GM06990 (cell line): Measurements from ENCODE around the gene KRTAP9-8.
"Not testable (repeated sequence)": the region's sequence is repeated elsewhere in the genome, so short reads cannot be mapped to it uniquely, and the experiment has no call there.

Experiments
- DNase-seq: peaks from one replicate; pipeline ENCODE4 v3.0.0-alpha.2; 2011; ENCODE audit not compliant: insufficient read length; ENCODE audit errors: extremely low read depth
- H3K27me3 ChIP-seq: replicated peaks from 2 replicates; pipeline ENCODE4 v1.6.0; 2011; ENCODE audit warnings: low read length; ENCODE audit not compliant: control insufficient read depth, insufficient read depth
- H3K36me3 ChIP-seq: 2 replicates; pipeline ENCODE4 v1.5.1; 2011; ENCODE audit warnings: low read length; ENCODE audit not compliant: control insufficient read depth, insufficient read depth
- H3K4me3 ChIP-seq: replicated peaks from 2 replicates; pipeline ENCODE4 v1.5.1; 2011; ENCODE audit warnings: low read depth, mild to moderate bottlenecking, control low read depth, low read length
- TF ChIP-seq, protein P1 (sequence below): IDR thresholded peaks from 2 replicates; pipeline ENCODE4 v1.5.1; 2011; ENCODE audit warnings: low read length, control low read depth, mild to moderate bottlenecking, inconsistent platforms; ENCODE audit not compliant: insufficient read depth, poor library complexity, severe bottlenecking

KRTAP9-8 gene

DNA sequence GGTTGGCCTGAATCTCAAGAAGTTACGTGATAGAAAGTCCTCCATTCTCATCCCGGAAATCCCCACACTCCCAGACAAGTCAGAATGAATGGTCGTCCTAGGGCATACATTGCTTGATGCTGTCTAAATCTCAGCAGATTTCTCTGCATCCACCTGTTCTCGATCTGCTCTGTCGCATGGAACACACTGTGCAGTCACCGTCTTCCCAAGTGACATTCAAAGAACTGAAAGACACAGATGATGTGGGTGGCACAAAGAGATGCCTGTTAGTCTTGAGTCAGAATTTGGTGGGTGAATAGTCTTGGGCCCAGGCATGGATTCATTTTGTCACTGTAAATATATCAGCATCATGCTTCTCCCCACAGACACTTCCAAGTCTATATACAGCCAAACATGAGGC is 6.1 kb upstream of the KRTAP9-8 start:
- TF ChIP-seq, protein P1, sequence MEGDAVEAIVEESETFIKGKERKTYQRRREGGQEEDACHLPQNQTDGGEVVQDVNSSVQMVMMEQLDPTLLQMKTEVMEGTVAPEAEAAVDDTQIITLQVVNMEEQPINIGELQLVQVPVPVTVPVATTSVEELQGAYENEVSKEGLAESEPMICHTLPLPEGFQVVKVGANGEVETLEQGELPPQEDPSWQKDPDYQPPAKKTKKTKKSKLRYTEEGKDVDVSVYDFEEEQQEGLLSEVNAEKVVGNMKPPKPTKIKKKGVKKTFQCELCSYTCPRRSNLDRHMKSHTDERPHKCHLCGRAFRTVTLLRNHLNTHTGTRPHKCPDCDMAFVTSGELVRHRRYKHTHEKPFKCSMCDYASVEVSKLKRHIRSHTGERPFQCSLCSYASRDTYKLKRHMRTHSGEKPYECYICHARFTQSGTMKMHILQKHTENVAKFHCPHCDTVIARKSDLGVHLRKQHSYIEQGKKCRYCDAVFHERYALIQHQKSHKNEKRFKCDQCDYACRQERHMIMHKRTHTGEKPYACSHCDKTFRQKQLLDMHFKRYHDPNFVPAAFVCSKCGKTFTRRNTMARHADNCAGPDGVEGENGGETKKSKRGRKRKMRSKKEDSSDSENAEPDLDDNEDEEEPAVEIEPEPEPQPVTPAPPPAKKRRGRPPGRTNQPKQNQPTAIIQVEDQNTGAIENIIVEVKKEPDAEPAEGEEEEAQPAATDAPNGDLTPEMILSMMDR: no peak
- H3K4me3 ChIP-seq: no peak overlapping the region
- H3K36me3 ChIP-seq: no peaks in the 10 kb centered on the region
- no peaks in the 10 kb centered on the region for H3K27me3 ChIP-seq
- no peak for DNase-seq

DNA sequence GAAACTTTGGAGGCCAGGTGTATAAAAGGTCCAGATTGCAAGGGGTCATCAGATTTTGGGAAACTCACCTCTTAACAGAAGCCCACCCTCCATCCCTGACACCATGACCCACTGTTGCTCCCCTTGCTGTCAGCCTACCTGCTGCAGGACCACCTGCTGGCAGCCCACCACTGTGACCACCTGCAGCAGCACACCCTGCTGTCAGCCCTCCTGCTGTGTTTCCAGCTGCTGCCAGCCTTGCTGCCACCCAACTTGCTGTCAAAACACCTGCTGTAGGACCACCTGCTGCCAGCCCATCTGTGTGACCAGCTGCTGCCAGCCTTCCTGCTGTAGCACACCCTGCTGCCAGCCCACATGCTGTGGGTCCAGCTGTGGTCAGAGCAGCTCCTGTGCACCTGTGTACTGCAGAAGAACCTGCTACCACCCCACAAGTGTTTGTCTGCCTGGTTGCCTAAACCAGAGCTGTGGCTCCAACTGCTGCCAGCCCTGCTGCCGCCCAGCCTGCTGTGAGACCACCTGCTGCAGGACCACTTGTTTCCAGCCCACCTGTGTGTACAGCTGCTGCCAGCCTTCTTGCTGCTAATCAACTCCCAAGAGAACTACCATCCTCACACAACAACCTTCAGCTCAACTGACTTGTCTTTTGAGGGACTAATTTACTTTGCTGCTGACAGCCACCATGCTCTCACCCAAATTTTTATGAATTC is 5.2 kb upstream of the KRTAP9-8 start, which contains the start of gene KRTAP9-3:
Gene KRTAP9-3 (plus strand): TSS at position 51 of the 707 bp plus-strand sequence. CDS start 53 bp downstream, at position 104.
- H3K4me3 ChIP-seq, H3K36me3 ChIP-seq, DNase-seq, H3K27me3 ChIP-seq: not testable (repeated sequence)

DNA sequence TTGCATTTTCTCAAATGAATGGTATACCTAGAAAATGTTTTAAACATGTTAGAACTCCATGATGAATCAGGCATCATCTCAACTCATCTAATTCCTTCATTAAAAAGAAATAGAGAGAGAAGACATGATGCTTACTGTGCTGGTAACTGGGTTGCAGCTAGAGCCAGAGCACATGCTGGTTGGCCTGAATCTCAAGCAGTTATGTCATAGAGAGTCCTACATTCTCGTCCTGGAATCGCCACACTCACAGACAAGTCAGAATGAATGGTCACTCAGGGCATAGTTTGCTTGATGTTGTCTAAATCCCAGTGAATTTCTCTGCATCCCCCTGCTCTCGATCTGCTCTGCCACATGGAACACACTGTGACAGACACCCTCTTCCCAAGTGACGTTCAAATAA is 683 bp upstream of the KRTAP9-8 start:
- H3K36me3 ChIP-seq, DNase-seq: not testable (repeated sequence)

DNA sequence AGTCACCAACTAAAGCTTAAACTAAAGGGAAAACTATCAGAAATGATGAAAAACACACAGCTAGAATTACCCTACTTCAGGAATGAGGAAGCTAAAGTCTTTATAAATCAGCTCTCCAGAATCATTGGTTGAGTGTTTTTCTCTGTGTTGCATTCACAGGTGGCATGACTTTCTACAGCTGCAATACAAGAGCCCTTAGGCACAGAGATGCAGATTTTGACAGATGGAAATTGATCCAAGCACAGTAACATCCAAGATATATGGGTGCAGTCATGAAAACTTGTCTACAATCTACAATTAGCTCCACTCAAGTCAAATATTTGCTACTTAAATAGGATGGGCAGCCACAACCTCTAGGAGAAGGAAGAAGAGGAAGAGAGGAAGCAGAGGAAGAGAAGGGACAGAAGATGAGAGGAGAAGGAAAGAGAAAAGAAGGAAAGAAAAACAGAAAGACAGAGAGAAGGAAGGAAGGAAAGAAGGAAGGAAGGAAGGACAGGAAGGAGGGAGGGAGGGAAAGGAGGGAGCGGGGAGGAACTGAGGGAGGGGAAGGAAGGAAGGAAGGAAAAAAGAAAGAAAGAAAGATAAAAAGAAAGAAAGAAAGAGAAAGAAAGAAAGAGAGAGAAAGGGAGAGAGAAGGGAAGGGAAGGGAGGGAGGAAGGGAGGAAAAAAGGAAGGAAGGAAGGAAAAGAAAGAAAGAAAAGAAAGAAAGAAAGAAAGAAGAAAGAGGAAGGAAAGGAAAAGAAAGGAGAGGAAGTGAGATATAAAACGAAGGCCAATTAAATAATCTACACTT is 9.4 kb downstream of the KRTAP9-8 start:
- H3K4me3 ChIP-seq, H3K36me3 ChIP-seq, DNase-seq, H3K27me3 ChIP-seq: not testable (repeated sequence)

More for the DNA sequence above, 683 bp upstream of the KRTAP9-8 start:
- H3K27me3 ChIP-seq, H3K4me3 ChIP-seq: not testable (repeated sequence)

DNA sequence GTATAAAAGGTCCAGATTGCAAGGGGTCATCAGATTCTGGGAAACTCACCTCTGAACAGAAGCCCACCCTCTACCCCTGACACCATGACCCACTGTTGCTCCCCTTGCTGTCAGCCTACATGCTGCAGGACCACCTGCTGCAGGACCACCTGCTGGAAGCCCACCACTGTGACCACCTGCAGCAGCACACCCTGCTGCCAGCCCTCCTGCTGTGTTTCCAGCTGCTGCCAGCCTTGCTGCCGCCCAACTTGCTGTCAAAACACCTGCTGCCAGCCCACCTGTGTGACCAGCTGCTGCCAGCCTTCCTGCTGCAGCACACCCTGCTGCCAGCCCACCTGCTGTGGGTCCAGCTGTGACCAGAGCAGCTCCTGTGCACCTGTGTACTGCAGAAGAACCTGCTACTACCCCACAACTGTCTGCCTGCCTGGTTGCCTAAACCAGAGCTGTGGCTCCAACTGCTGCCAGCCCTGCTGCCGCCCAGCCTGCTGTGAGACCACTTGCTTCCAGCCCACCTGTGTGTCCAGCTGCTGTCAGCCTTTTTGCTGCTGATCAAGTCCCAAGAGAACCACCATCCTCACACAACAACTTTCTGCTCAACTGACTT is 11.9 kb downstream of the KRTAP9-8 start, which contains the start of gene KRTAP9-4:
Gene KRTAP9-4 (plus strand): TSS at position 51 of the 604 bp plus-strand sequence. CDS start 34 bp downstream, at position 85.
- H3K36me3 ChIP-seq, DNase-seq: not testable (repeated sequence)

DNA sequence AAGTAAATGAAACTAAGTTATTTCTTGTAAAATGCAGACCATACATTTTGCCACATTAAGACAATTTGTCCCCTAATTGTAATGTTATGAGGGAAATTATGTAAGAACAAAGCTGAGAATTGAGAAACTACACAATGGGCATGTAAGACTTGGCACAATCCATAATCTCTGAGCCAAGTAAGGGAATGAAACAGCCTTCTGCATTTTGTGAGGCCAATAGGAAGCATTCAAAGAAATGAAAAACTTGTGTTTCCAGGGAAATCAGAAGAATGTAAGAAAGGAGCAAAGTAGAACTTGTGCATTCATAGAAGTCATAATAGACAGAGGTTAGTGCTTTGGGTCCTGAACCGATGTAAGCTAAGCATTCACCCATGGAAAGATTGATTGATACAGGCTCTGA is 13.5 kb downstream of the KRTAP9-8 start:
- Histone ChIP-seq H3K36me3 (no peaks in the 10 kb centered on the region), H3K4me3 (no peak overlapping the region), H3K27me3 (no peaks in the 10 kb centered on the region)
- DNase-seq: no peak
- TF ChIP-seq, protein P1: no peak

More for the DNA sequence above, 11.9 kb downstream of the KRTAP9-8 start, which contains the start of gene KRTAP9-4:
- not testable (repeated sequence) for H3K27me3 ChIP-seq, H3K4me3 ChIP-seq

DNA sequence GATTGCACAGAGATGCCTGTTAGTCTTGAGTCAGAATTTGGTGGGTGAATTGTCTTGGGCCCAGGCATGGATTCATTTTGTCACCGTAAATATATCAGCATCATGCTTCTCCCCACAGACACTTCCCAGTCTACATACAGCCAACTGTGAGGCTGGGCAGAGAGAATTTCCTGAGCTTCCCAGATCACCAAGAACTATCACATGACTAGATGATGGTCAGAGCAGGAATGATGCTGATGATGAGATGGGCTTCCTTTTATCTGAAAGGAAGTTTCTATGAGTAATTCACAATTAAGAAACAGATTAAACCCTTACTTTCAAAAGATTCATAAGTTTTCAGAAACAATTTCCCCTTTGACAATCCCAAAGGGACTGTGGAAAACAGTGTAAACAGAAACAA is 17.1 kb downstream of the KRTAP9-8 start:
- DNase-seq: no peak
- TF ChIP-seq, protein P1: no peak
- H3K36me3 ChIP-seq: no peaks in the 10 kb centered on the region
- H3K27me3 ChIP-seq: no peaks in the 10 kb centered on the region
- no peak overlapping the region for H3K4me3 ChIP-seq

DNA sequence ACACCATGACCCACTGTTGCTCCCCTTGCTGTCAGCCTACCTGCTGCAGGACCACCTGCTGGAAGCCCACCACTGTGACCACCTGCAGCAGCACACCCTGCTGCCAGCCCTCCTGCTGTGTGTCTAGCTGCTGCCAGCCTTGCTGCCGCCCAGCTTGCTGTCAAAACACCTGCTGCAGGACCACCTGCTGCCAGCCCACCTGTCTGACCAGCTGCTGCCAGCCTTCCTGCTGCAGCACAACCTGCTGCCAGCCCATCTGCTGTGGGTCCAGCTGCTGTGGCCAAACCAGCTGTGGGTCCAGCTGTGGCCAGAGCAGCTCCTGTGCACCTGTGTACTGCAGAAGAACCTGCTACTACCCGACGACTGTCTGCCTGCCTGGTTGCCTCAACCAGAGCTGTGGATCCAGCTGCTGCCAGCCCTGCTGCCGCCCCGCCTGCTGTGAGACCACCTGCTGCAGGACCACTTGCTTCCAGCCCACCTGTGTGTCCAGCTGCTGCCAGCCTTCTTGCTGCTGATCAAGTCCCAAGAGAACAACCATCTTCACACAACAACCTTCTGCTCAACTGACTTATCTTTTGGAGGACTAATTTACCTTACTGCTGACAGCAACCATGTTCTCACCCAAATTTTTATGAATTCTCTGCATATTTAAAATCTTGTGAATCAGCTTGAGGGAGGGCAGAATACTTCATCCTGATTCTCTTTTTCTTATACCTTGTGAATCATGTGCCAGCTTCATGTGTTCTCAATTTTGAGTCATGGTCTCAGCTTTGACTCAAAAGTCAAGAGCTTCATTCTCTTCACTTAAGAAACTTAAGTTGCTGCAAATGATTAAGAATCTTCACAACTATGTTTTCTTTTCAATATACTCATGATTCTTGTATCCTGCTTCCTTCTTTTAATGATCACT is 17.8 kb downstream of the KRTAP9-8 start, which contains the start of gene KRTAP9-9:
Gene KRTAP9-9 (plus strand): TSS at position 4 of the 910 bp plus-strand sequence.
- H3K27me3 ChIP-seq, H3K4me3 ChIP-seq, H3K36me3 ChIP-seq, DNase-seq: not testable (repeated sequence)
